ENCODE measurements around the gene POPDC2. TPM values are rescaled to one million over a fixed set of nuclear protein-coding genes. Genes with fewer than 3 reads are reported as not detected.

POPDC2 gene
- total RNA-seq, 6 experiments from 2014 or later = 0.14 to 0.98 (median 0.70) TPM; not detected in 2

DNA sequence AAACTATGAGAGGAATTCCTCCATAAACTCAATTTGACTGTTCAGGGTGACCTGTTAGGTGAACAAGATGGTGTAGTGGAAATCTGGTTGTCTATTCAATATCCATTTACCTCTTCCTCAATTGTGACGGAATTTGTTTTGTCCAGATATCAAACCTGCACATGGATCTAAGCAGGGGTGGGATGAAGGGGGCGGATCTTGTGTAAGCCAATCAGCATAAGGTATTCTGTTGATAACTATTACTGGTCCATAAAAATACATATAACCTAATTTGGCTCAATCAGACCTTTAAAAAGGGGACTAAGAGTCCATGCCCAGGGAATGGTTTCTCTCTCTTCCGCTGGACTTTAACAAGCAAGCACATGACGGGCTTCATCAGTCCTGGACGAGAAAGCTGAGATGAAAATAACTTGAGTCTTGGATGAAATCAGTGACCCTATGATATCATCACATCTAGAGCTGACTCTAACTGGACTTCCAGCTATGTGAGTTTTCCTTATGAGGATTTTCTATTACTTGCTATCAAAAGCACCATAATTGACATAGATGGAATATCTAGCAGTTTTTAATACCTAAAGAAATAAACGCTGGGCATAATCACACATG lies 5.7 kb upstream of the POPDC2 start:
- no peak for DNase-seq
- H3K27me3 Mint-ChIP-seq (ENCODE audit: insufficient read depth) = no peaks in the 10 kb centered on the region
- no peaks in the 10 kb centered on the region for H3K9me3 Mint-ChIP-seq
- H3K4me3 Mint-ChIP-seq = no peak overlapping the region
- peaks cover 1% of the 10 kb centered on the region; the same call in 1 of the 2 replicates for H3K36me3 Mint-ChIP-seq (ENCODE audit: low read depth)
- peak overlapping the region; percentile 84; the same call in 1 of the 2 replicates for H3K27ac Mint-ChIP-seq
- TF ChIP-seq CTCF (IDR thresholded peaks at IDR 0.05) = no peak
- peaks cover 53% of the 10 kb centered on the region for H3K4me1 Mint-ChIP-seq (ENCODE audit: low read depth)

- H3K36me3 Mint-ChIP-seq (ENCODE audit: low read depth) = no peaks in the 10 kb centered on the region
- H3K4me1 Mint-ChIP-seq (ENCODE audit: low read depth) = peaks cover 55% of the 10 kb centered on the region
- H3K27me3 Mint-ChIP-seq (ENCODE audit: insufficient read depth) = no peaks in the 10 kb centered on the region
- H3K27ac Mint-ChIP-seq = peak overlapping the region; percentile 84
- H3K4me3 Mint-ChIP-seq = no peak overlapping the region
- no peak for DNase-seq
- H3K9me3 Mint-ChIP-seq = no peaks in the 10 kb centered on the region
- TF ChIP-seq CTCF (IDR thresholded peaks at IDR 0.05) = no peak
Measured at GRCh38 chr3:119664850-119665379, 4.5 kb upstream of the POPDC2 start.

DNA sequence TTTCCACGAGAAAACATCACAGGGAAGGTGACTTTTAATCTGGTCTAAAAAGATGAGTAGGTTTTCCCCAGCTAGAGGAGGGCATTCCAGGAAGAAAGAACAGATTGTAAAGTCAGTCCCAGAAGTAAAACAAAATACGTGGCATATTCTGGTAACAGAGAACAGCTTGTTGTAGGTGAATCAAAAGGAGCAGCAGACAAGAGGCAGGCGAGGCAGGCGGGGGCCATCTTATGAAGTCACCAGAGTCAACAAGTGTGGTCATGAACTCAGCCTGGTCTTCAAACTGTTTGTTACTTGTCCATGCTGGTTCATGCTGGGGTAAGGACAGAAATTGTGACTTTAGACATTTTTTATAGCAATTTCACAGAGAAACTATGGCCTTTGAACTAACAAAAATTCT lies 4.0 kb upstream of the POPDC2 start:
- Mint-ChIP-seq H3K4me1 (ENCODE audit: low read depth) (peaks cover 50% of the 10 kb centered on the region), H3K36me3 (ENCODE audit: low read depth) (no peaks in the 10 kb centered on the region), H3K27me3 (ENCODE audit: insufficient read depth) (no peaks in the 10 kb centered on the region), H3K4me3 (no peak overlapping the region), H3K9me3 (no peaks in the 10 kb centered on the region), H3K27ac (peak overlapping the region; percentile 84)
- no peak for DNase-seq
- no peak for TF ChIP-seq CTCF (IDR thresholded peaks at IDR 0.05)

DNA sequence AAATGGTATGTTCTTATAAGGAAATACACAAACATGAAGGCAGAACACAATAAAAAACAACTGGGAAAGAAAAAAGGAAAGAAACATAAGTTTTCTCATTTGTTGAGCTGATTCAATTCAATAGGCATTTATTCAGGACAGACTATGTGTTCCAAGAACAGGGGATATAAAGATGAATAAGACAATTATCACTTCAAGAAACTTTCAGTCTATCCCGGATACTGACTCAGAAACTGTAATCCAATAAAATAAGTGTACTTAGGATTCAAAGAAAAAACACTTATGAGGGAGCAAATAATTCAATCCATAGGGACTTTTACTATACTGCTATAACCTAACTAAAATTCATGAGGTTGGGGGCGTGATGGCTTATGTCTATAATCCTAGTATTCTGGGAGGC lies 3.5 kb upstream of the POPDC2 start:
- Mint-ChIP-seq H3K9me3 (no peaks in the 10 kb centered on the region), H3K4me3 (peak overlapping the region; percentile 16; the same call in 1 of the 2 replicates), H3K27ac (peak overlapping the region; percentile 84), H3K4me1 (ENCODE audit: low read depth) (peaks cover 48% of the 10 kb centered on the region), H3K36me3 (ENCODE audit: low read depth) (no peaks in the 10 kb centered on the region), H3K27me3 (ENCODE audit: insufficient read depth) (no peaks in the 10 kb centered on the region)
- peak; percentile 55 for DNase-seq
- TF ChIP-seq CTCF (IDR thresholded peaks at IDR 0.05) = no peak

DNA sequence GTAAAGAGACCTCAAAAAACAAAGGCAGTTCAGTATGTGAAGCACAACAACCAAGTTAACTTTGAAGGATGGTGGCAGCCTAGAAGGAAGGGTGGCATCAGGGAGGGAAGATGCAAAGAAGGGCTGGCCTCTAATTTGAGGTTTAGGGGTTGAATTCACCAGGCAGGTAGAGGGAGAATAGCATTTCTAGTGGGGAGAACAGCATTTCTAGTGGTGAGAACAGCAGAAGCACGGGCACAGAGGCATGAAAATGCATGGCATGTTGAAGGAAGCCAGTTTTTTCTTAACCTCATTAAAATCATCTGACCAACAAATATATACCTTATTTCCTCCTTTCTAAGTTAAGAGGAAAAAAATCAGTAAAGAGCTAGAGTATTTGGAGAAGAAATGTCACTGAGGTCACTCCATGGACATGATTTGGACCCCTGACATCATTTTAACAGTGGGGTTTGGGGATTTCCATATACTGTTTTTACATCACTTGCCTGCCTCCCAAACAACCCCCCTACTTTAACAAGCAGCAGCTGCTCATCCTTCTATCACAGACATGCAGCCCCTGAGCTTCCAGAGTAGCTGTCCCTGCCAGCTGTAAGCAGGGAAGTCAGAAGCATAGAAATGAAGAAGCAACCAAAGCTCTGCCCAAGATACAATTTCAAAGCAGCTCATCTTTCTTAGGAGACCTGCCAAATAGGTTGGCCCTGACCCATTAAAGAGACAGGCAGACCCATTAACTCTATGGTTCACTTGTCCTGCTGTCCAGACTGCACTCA lies 2.4 kb upstream of the POPDC2 start:
- peaks cover 48% of the 10 kb centered on the region for H3K4me1 Mint-ChIP-seq (ENCODE audit: low read depth)
- no peaks in the 10 kb centered on the region for H3K27me3 Mint-ChIP-seq (ENCODE audit: insufficient read depth)
- DNase-seq = peak; percentile 44
- peak; percentile 51 for TF ChIP-seq CTCF (IDR thresholded peaks at IDR 0.05)
- no peaks in the 10 kb centered on the region for H3K9me3 Mint-ChIP-seq
- H3K27ac Mint-ChIP-seq = peak overlapping the region; percentile 84
- H3K4me3 Mint-ChIP-seq = 0 out of 2 replicates have a peak overlapping the region, but pooled peaks have one; percentile 10
- H3K36me3 Mint-ChIP-seq (ENCODE audit: low read depth) = no peaks in the 10 kb centered on the region

Data from HFFc6 (cell line).